Lower leg skin (tissue), 4 donors: ENCODE measurements around the gene DPPA5. TPM values are rescaled to one million over a fixed set of nuclear protein-coding genes. Genes with fewer than 3 reads are reported as not detected.
"Not testable (repeated sequence)": the region's sequence is repeated elsewhere in the genome, so short reads cannot be mapped to it uniquely, and the experiment has no call there.

Experiments used
- DNase-seq, 2 donors: peaks; one replicate each; pipeline ENCODE4 v3.0.0-alpha.2; 2019; ENCODE audit warnings: low spot score in 2 of 2
- H3K4me3 ChIP-seq: fragments of 200-600 bp; sonication (generic); 2 replicates; pipeline ENCODE4 v1.5.1; 2017; ENCODE audit warnings: mild to moderate bottlenecking, low read depth; ENCODE audit not compliant: poor library complexity, severe bottlenecking
- POLR2A ChIP-seq, 2 donors: fragments of 450-650 bp; IDR thresholded peaks; one replicate each; pipeline ENCODE4 v1.6.1; 2016 to 2017; ENCODE audit warnings: antibody characterized with exemption in 2 of 2, mild to moderate bottlenecking in 1 of 2, moderate library complexity in 1 of 2
- WGBS, 2 donors: methylation state at CpG; one replicate each; pipeline ENCODE4 v1.1.5; 2018; 5-methylcytosine and 5-hydroxymethylcytosine counted together
- intact Hi-C: fragments of 100-400 bp; cut with DNase I; formaldehyde crosslinking; loops from one replicate; pipeline ENCODE4 v1.15.0; 2023; ENCODE audit warnings: low total_unique reads
- total RNA-seq, 4 donors: library from RNA; depleted of rRNA; stranded (reverse); fragments of >200 nt; gene quantifications; one replicate each; pipeline ENCODE4 v1.1.0, GENCODE V29; 2016
- TF ChIP-seq, protein P1 (sequence below), 3 donors: fragments of 450-650 bp; IDR thresholded peaks; one replicate each; pipeline ENCODE4 v1.5.1; 2016; ENCODE audit warnings: antibody characterized with exemption in 3 of 3, mild to moderate bottlenecking in 3 of 3, moderate library complexity in 2 of 3

DPPA5 gene
- total RNA-seq, 4 donors from 2014 or later, result not detected

DNA sequence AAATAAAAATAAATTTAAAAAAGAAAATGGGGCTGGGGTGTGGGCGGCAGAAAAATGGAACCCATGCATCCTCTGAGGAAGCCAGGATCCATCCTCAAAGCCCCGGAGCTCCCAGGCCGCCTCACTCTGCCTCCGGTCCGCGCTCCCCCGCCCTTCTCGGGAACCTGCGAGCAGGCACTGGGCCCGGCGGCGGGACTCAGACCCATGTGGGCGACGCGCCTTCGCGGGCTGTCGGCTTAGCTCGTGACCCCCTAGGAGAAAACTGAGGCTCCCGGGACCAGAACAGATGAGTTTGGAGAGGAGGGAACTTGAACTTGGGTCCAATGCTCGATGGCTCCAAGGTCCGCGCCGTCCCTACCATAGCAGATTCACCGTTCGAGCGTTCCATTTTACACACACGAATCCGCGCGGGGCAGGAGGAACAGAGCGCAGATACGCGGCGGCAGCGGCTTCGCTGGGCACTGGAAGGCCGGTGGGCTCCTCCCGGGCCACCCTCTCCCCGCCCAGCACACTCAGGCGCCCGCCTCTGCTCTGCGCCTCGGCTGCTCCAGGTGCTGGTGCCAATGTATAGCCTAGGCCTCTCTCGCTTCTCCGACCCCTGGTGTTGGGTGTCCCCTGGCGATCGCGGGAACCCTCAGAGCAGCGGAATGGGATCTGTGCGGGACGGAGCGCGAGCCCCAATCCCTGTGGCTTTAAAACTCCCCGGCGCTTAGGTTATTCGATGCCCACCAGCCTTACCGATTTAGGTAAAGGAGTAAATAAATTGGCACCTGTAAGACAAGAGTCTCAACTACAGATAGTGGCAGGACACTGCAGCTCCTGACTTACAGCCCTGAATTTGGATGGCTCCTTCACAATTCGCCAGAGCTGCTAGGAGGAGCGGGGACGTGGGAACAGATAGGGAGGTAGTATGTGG lies 39.2 kb downstream of the DPPA5 start:
- intact Hi-C loops, result no loop called here
- TF ChIP-seq POLR2A (IDR thresholded peaks at IDR 0.05), result no peak
- TF ChIP-seq, protein P1, sequence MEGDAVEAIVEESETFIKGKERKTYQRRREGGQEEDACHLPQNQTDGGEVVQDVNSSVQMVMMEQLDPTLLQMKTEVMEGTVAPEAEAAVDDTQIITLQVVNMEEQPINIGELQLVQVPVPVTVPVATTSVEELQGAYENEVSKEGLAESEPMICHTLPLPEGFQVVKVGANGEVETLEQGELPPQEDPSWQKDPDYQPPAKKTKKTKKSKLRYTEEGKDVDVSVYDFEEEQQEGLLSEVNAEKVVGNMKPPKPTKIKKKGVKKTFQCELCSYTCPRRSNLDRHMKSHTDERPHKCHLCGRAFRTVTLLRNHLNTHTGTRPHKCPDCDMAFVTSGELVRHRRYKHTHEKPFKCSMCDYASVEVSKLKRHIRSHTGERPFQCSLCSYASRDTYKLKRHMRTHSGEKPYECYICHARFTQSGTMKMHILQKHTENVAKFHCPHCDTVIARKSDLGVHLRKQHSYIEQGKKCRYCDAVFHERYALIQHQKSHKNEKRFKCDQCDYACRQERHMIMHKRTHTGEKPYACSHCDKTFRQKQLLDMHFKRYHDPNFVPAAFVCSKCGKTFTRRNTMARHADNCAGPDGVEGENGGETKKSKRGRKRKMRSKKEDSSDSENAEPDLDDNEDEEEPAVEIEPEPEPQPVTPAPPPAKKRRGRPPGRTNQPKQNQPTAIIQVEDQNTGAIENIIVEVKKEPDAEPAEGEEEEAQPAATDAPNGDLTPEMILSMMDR (IDR thresholded peaks at IDR 0.05), result no peak
- H3K4me3 ChIP-seq, result no peak overlapping the region
- 18 to 27% methylated on average over 47 to 60 of the region's 61 CpGs for WGBS, 2 donors
- no peak for DNase-seq

GRCh38 chr6:73310503-73310845 lies 43.6 kb downstream of the DPPA5 start:
- DNase-seq, intact Hi-C loops: not testable (repeated sequence)
- WGBS, 2 donors, result 5 to 13% methylated on average over 4 of the region's 4 CpGs
- peak overlapping the region; percentile 31 for H3K4me3 ChIP-seq

- H3K4me3 ChIP-seq, result peak overlapping the region; percentile 31
- TF ChIP-seq, protein P1 (IDR thresholded peaks at IDR 0.05), result no peak
- TF ChIP-seq POLR2A (IDR thresholded peaks at IDR 0.05), result no peak
- no peak for DNase-seq
- WGBS, 2 donors, result 0 to 1% methylated on average over 42 to 59 of the region's 59 CpGs
- intact Hi-C loops, result no loop called here
Observed at GRCh38 chr6:73309785-73310502, 44.1 kb downstream of the DPPA5 start.

DNA sequence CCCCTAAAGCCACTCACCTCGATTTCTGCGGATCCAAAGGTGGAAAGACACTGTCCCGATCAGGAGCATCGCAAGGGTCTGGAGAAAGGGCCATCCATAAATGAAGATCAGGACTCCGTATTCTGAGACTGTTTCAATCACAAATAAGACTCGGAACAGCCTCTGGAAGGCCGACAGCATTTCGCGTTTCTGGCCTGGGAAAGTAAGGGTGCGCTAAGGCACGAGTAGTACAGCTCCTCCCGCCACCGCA lies 44.6 kb downstream of the DPPA5 start:
- 10 to 12% methylated on average over 13 of the region's 13 CpGs for whole genome bisulfite sequencing, 2 donors
- DNase-seq, result no peak
- intact Hi-C loops, result no loop called here
- H3K4me3 ChIP-seq, result peak overlapping the region; percentile 31
- TF ChIP-seq, protein P1 (IDR thresholded peaks at IDR 0.05), result no peak
- no peak for TF ChIP-seq POLR2A (IDR thresholded peaks at IDR 0.05)

DNA sequence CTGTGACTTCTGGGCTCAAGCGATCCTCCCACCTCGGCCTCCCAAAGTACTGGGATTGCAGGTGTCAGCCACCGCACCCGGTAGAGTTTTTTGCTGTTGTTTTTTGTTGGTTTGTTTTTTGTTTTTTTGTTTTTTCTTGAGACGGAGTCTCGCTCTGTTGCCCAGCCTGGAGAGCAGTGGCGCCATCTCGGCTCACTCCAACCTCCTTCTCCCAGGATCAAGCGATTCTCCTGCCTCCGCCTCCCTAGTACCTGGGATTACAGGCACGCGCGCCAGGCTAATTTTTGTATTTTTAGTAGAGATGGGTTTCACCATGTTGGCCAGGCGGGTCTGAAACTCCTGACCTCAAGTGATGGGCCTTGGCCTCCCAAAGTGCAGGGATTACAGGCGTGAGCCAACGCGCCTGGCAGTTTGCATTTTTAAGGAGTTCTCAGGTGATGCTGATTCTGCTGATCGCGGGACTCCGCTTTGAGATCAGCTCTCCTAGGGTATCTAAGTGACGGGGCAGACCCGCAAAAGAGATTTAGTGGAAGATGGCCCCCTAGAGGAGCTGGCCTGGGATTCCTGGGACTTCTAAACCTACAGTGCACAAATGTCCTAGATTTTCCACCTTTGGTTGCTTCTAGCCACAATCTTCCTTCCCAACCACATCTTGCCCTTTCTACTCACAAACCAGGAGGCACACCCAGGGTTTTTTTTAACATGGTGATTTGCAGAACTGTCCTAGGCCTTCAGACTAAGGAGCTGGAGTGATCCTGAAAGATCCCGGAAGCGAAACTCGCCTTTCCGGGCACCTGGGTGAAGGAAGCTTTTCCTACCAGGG lies 45.2 kb downstream of the DPPA5 start:
- intact Hi-C loops, result no loop called here
- 85 to 87% methylated on average over 26 of the region's 26 CpGs for WGBS, 2 donors
- TF ChIP-seq, protein P1 (IDR thresholded peaks at IDR 0.05), result no peak
- no peak for TF ChIP-seq POLR2A (IDR thresholded peaks at IDR 0.05)
- DNase-seq, result no peak
- no peak overlapping the region for H3K4me3 ChIP-seq

DNA sequence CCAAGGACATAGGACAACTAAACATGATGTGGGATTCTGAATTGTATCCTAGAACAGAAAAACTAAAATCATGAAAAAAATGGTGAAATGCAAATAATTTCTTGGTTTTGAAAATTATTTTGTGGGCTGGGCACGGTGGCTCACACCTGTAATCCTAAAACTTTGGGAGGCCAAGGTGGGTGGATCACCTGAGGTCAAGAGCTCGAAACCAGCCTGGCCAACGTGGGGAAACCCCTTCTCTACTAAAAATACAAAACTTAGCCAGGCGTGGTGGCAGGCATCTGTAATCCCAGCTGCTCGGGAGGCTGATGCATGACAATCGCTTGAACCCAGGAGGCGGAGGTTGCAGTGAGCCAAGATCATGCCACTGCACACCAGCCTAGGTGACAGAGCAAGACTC lies 50.3 kb downstream of the DPPA5 start:
- intact Hi-C loops, DNase-seq, H3K4me3 ChIP-seq: not testable (repeated sequence)
- WGBS, 2 donors, result 86 to 87% methylated on average over 7 of the region's 7 CpGs

Other genes with a start within 250 kb of the DPPA5 start
- gene KHDC1L, start 128.8 kb downstream of the DPPA5 start, total RNA-seq, result not detected
- gene KHDC1, start 91.1 kb downstream of the DPPA5 start, total RNA-seq, result under 1 TPM in 2 of 4 donors, not detected in 2; 0.13 to 0.34 TPM
- gene KHDC3L, start 8.4 kb upstream of the DPPA5 start, total RNA-seq, result not detected
- gene OOEP, start 15.6 kb upstream of the DPPA5 start, total RNA-seq, result under 1 TPM in 1 of 4 donors, not detected in 3; 0.88 TPM
- gene DDX43, start 40.6 kb upstream of the DPPA5 start, total RNA-seq, result 1 to 10 TPM in 2 of 4 donors, under 1 TPM in 2; 0.89 to 2.3 (median 1.6) TPM
- 1 to 10 TPM in 3 of 4 donors, under 1 TPM in 1; 0.83 to 2.2 (median 1.6) TPM for gene CGAS, start 98.0 kb upstream of the DPPA5 start, total RNA-seq
- gene MTO1, start 107.5 kb upstream of the DPPA5 start, total RNA-seq, result 10 to 100 TPM; 22.6 to 29.6 (median 25.1) TPM
- gene EEF1A1, start 166.8 kb upstream of the DPPA5 start, total RNA-seq, result over 10,000 TPM in 2 of 4 donors, 1,000 to 10,000 TPM in 2; 8,072 to 12,275 (median 10,774) TPM